HepG2 (cell line): ENCODE results near the gene WEE1. TPM values are rescaled to one million over a fixed set of nuclear protein-coding genes. Genes with fewer than 3 reads are reported as not detected.
A peak's percentile ranks its signal among the peaks of the same experiment; 100 is the strongest.

ENCODE experiments used
- ADNP ChIP-seq: sonication (generic); formaldehyde crosslinking; IDR thresholded peaks from 2 replicates; pipeline ENCODE4 v1.4.0; 2020; ENCODE audit warnings: missing genetic modification reagents
- CSRNP1 ChIP-seq: sonication (generic); formaldehyde crosslinking; IDR thresholded peaks from 2 replicates; pipeline ENCODE4 v1.8.1; 2023; ENCODE audit warnings: mild to moderate bottlenecking, missing genetic modification reagents
- DDIT3 ChIP-seq: sonication (generic); formaldehyde crosslinking; IDR thresholded peaks from 2 replicates; pipeline ENCODE4 v1.4.0; 2020; ENCODE audit warnings: mild to moderate bottlenecking, missing genetic modification reagents
- KAT7 ChIP-seq: IDR thresholded peaks from 2 replicates; pipeline ENCODE4 v1.6.1; 2018; ENCODE audit warnings: borderline replicate concordance, missing compliant biosample characterization
- NFE2 ChIP-seq: sonication (generic); formaldehyde crosslinking; IDR thresholded peaks from 2 replicates; pipeline ENCODE4 v1.4.0; 2020; ENCODE audit warnings: missing genetic modification reagents
- PCBP1 ChIP-seq: fragments of 200-400 bp; formaldehyde crosslinking; IDR thresholded peaks from 2 replicates; pipeline ENCODE4 v1.6.1; 2017; ENCODE audit warnings: mild to moderate bottlenecking, low read depth, low read length, borderline replicate concordance
- RAD21 ChIP-seq: fragments of 450-650 bp; formaldehyde crosslinking; IDR thresholded peaks from 2 replicates; pipeline ENCODE4 v1.5.0; 2020; ENCODE audit warnings: mild to moderate bottlenecking
- REL ChIP-seq: sonication (generic); formaldehyde crosslinking; conservative IDR thresholded peaks from 2 replicates; pipeline ENCODE4 v1.8.0; 2022; ENCODE audit warnings: mild to moderate bottlenecking, missing genetic modification reagents, moderate library complexity
- RFXAP ChIP-seq: sonication (generic); formaldehyde crosslinking; IDR thresholded peaks from 2 replicates; pipeline ENCODE4 v1.4.0; 2020; ENCODE audit warnings: missing genetic modification reagents, borderline replicate concordance
- SNAPC5 ChIP-seq: sonication (generic); formaldehyde crosslinking; IDR thresholded peaks from 2 replicates; pipeline ENCODE4 v1.8.1; 2023; ENCODE audit warnings: mild to moderate bottlenecking, missing genetic modification reagents, borderline replicate concordance
- SOX5 ChIP-seq: IDR thresholded peaks from 2 replicates; pipeline ENCODE4 v1.6.1; 2016; ENCODE audit warnings: borderline replicate concordance
- ZC3H4 ChIP-seq: sonication (generic); formaldehyde crosslinking; IDR thresholded peaks from 2 replicates; pipeline ENCODE4 v1.4.0; 2020; ENCODE audit warnings: missing genetic modification reagents, borderline replicate concordance
- ZFP36 ChIP-seq: fragments of 150-350 bp; IDR thresholded peaks from 2 replicates; pipeline ENCODE4 v1.6.1; 2018; ENCODE audit warnings: borderline replicate concordance, low read length, low read depth; ENCODE audit not compliant: partially characterized antibody
- ZNF407 ChIP-seq: sonication (generic); formaldehyde crosslinking; IDR thresholded peaks from one replicate; pipeline ENCODE4 v1.5.1; 2020; ENCODE audit warnings: mild to moderate bottlenecking, missing genetic modification reagents; ENCODE audit errors: not compliant biosample characterization
- ZNF530 ChIP-seq: sonication (generic); formaldehyde crosslinking; IDR thresholded peaks from 2 replicates; pipeline ENCODE4 v1.5.0; 2020; ENCODE audit warnings: low read depth, mild to moderate bottlenecking, missing genetic modification reagents
- ZNF777 ChIP-seq: sonication (generic); formaldehyde crosslinking; IDR thresholded peaks from 2 replicates; pipeline ENCODE4 v1.4.0; 2020; ENCODE audit warnings: missing genetic modification reagents
- polyA plus RNA-seq, 8 experiments: library from polyadenylated mRNA; depleted of rRNA in 3 of 8; stranded (reverse) in 7 of 8; unstranded in 1 of 8; fragments of >200 nt; fragmentation: Illumina TruSeq in 4 of 8; extraction: Trizol in 4 of 8; gene quantifications; 2 replicates each; pipeline versions ENCODE4 v1.2.1 to v1.2.3, GENCODE V29; 2011 to 2016; ENCODE audit warnings: low read depth in 4 of 8, missing spikeins in 1 of 8, mixed read lengths in 1 of 8; ENCODE audit not compliant: insufficient read depth in 1 of 8
- total RNA-seq, 5 experiments: library from RNA; depleted of rRNA; stranded (reverse); fragments of >200 nt; fragmentation: Illumina TruSeq; extraction: Trizol; gene quantifications; 2 replicates each; pipeline ENCODE4 v1.2.3, GENCODE V29; 2016; ENCODE audit warnings: low read depth in 1 of 5

The WEE1 gene
- total and polyA plus RNA-seq, 2 of the 13 experiments (the other 11 are each of a cell fraction or from before 2014, with no cell fraction given), result 31.4 to 63.7 TPM

GRCh38 chr11:9573775-9574621 lies 528 bp downstream of the WEE1 start (continued):
- no peak for TF ChIP-seq DDIT3 (CRISPR knock-in tag)
- TF ChIP-seq ZNF777, result 0 out of 2 replicates have a peak, but pooled peaks have one; percentile 1
- TF ChIP-seq CSRNP1 (CRISPR knock-in tag), result no peak
- no peak for TF ChIP-seq ZNF530
- TF ChIP-seq ZC3H4 (CRISPR knock-in tag), result no peak
- 0 out of 2 replicates have a peak, but pooled peaks have one; percentile 5 for TF ChIP-seq PCBP1
- no peak for TF ChIP-seq SOX5 (CRISPR knock-in tag)
- peak; percentile 3; the same call in 1 of the 2 replicates for TF ChIP-seq KAT7 (CRISPR knock-in tag)
- TF ChIP-seq RFXAP (CRISPR knock-in tag), result no peak
- TF ChIP-seq ADNP (CRISPR knock-in tag), result no peak
- no peak for TF ChIP-seq ZFP36
- TF ChIP-seq ZNF407 (CRISPR knock-in tag), result no peak
- TF ChIP-seq NFE2, result no peak
- no peak; the same call in 1 of the 2 replicates for TF ChIP-seq RAD21 (CRISPR knock-in tag)
- no peak for TF ChIP-seq REL (CRISPR knock-in tag)
- TF ChIP-seq SNAPC5 (CRISPR knock-in tag), result no peak
- TF ChIP-seq, all 625 proteins: peak for 24
